Gastrocnemius medialis (tissue), 4 donors: Measurements from ENCODE around the gene SLC38A7.

ENCODE experiments used
- CTCF ChIP-seq, 5 experiments: fragments of 450-650 bp in 3 of 5; fragments of 200-600 bp in 2 of 5; sonication (generic) in 2 of 5; IDR thresholded peaks in 4 of 5; conservative IDR thresholded peaks in 1 of 5; 1 replicate in 4 of 5; 2 replicates in 1 of 5; pipeline ENCODE4 v1.5.1; 2016 to 2019; ENCODE audit warnings: antibody characterized with exemption in 5 of 5, mild to moderate bottlenecking in 3 of 5, moderate library complexity in 3 of 5
- POLR2A ChIP-seq, 2 donors: fragments of 450-650 bp; IDR thresholded peaks; one replicate each; pipeline ENCODE4 v1.6.1; 2017; ENCODE audit warnings: antibody characterized with exemption in 2 of 2, mild to moderate bottlenecking in 2 of 2, moderate library complexity in 2 of 2

GRCh38 chr16:58652741-58653140 lies 31.8 kb downstream of the SLC38A7 start:
- TF ChIP-seq CTCF (IDR thresholded peaks at IDR 0.05 in 4 of 5, conservative IDR thresholded peaks at IDR 0.05 in 1 of 5) = no peak
- no peak for TF ChIP-seq POLR2A (IDR thresholded peaks at IDR 0.05)
